Right atrium auricular region (tissue), 2 donors: ENCODE measurements around the gene MKRN2OS. TPM values are rescaled to one million over a fixed set of nuclear protein-coding genes. Genes with fewer than 3 reads are reported as not detected.

Source experiments
- DNase-seq: peaks from one replicate; pipeline ENCODE4 v3.0.0-alpha.2; 2019; ENCODE audit warnings: low spot score
- H3K27ac ChIP-seq, 2 donors: fragments of 200-600 bp; sonication (generic); 1 replicate in 1 of 2; 2 replicates in 1 of 2; pipeline ENCODE4 v1.5.1; 2016 to 2019
- H3K27me3 ChIP-seq, 2 donors: fragments of 200-600 bp; sonication (generic); one replicate each; pipeline versions ENCODE4 v1.5.1 to v1.6.0; 2017 to 2019
- H3K36me3 ChIP-seq: fragments of 200-600 bp; sonication (generic); one replicate; pipeline ENCODE4 v1.5.1; 2016
- H3K4me1 ChIP-seq, 2 donors: fragments of 200-600 bp; sonication (generic); one replicate each; pipeline versions ENCODE4 v1.5.1 to v1.6.0; 2017 to 2019
- H3K4me3 ChIP-seq, 2 donors: fragments of 200-600 bp; sonication (generic); 1 replicate in 1 of 2; 2 replicates in 1 of 2; pipeline ENCODE4 v1.5.1; 2017 to 2019; ENCODE audit warnings: mild to moderate bottlenecking in 1 of 2, moderate library complexity in 1 of 2
- H3K9me3 ChIP-seq, 2 donors: fragments of 200-600 bp; sonication (generic); one replicate each; pipeline ENCODE4 v1.5.1; 2019
- total RNA-seq, 2 donors: library from RNA; depleted of rRNA; stranded (reverse); fragments of >200 nt; gene quantifications; one replicate each; pipeline ENCODE4 v1.1.0, GENCODE V29; 2016
- TF ChIP-seq, protein P1 (sequence below), 2 donors: fragments of 200-600 bp; sonication (generic); IDR thresholded peaks; one replicate each; pipeline ENCODE4 v1.5.1; 2019; ENCODE audit warnings: antibody characterized with exemption in 2 of 2

The MKRN2OS gene, protein sequence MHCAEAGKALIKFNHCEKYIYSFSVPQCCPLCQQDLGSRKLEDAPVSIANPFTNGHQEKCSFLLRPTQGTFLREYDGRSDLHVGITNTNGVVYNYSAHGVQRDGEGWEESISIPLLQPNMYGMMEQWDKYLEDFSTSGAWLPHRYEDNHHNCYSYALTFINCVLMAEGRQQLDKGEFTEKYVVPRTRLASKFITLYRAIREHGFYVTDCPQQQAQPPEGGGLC
- not detected for total RNA-seq

DNA sequence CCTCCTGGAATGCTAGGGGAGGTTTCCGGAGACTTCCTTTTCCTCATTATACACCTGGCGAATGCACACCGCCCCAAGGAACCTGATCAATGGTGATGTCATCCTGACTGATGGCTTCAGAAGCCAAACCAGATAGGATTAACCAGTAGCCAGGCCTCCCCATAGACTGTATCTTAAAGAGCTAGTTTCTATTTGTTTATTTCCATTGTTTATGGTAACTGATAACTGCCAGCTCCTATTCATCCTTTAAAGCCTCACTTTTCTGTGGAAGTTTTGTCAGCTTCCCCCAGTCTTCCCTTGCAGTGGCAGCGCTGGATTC is at the start of gene MKRN2OS:
Gene MKRN2OS, minus strand, starts transcription at position 27 of the 319 bp plus-strand sequence. CDS start 35 bp downstream, outside the sequence.
- Histone ChIP-seq H3K4me3 (no peak within 1 kb of the TSS), H3K27me3 (no peaks in the 10 kb centered on the region), H3K9me3 (no peaks in the 10 kb centered on the region), H3K4me1 (no peaks in the 10 kb centered on the region), H3K27ac (no peak within 1 kb of the TSS), H3K36me3 (no peaks in the 10 kb centered on the region)
- TF ChIP-seq, protein P1, sequence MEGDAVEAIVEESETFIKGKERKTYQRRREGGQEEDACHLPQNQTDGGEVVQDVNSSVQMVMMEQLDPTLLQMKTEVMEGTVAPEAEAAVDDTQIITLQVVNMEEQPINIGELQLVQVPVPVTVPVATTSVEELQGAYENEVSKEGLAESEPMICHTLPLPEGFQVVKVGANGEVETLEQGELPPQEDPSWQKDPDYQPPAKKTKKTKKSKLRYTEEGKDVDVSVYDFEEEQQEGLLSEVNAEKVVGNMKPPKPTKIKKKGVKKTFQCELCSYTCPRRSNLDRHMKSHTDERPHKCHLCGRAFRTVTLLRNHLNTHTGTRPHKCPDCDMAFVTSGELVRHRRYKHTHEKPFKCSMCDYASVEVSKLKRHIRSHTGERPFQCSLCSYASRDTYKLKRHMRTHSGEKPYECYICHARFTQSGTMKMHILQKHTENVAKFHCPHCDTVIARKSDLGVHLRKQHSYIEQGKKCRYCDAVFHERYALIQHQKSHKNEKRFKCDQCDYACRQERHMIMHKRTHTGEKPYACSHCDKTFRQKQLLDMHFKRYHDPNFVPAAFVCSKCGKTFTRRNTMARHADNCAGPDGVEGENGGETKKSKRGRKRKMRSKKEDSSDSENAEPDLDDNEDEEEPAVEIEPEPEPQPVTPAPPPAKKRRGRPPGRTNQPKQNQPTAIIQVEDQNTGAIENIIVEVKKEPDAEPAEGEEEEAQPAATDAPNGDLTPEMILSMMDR (IDR thresholded peaks at IDR 0.05), result no peak
- DNase-seq, result no peak

DNA sequence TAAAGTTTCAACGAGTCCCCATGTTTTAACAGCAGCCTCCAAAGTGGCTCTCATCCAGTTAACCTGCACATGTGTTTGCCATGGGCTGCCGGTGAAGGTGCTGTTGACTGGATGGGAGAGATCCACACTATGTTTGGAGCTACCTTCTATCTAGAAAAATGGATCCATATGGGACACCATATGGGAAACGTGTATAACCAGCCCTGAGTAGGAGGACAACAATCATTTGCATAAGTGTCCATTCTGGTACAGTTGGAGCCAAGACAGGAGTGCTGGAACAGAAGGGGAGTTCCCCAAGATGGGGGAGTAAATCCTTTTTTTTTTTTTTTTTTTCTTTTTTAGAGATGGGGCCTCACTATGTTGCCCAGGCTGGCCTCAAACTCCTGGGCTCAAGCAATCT is 48.2 kb upstream of the MKRN2OS start:
- Histone ChIP-seq H3K4me1 (peaks cover 0 to 25% of the 10 kb centered on the region in 2 donors), H3K27ac (peak overlapping the region; percentile 46 to 82), H3K4me3 (no peak overlapping the region), H3K36me3 (peaks cover 80% of the 10 kb centered on the region), H3K27me3 (no peaks in the 10 kb centered on the region), H3K9me3 (no peaks in the 10 kb centered on the region)
- DNase-seq, result no peak
- TF ChIP-seq, protein P1 (IDR thresholded peaks at IDR 0.05), result no peak

DNA sequence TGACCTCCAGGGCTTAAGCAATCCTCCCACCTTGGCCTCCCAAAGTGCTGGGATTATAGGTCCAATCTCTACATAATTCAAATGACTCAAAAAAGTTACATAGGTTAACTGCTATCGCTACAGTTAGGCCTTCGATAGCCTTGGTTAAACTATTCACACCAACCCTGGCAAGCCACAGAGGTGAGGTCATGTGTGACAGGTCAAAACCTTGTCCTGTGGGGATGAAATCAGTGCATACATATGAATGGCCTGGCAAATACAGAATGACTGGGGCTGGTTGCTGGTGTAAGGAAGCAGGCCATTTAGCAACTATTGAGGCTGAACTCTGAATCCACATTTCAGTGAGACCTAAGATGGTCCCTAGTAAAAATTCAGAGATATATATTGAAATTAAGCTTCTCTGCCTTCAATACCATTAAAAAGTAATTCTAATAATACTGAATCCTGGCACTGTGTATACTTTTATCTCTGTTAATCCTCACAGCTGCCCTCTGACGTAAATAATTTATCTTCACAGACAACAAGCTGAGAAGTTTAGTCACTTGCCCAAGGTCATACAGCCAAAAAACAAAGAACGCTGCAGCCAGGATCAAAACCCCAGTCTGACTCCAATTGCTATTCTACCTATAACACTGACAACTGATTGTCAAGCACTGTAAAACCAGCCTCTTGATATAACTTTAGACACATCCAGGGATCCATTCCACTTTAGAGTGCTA is 46.9 kb upstream of the MKRN2OS start:
- Histone ChIP-seq H3K27me3 (no peaks in the 10 kb centered on the region), H3K36me3 (peaks cover 80% of the 10 kb centered on the region), H3K27ac (peak overlapping the region; percentile 46 to 82), H3K4me1 (peaks cover 0 to 20% of the 10 kb centered on the region in 2 donors), H3K4me3 (no peak overlapping the region), H3K9me3 (no peaks in the 10 kb centered on the region)
- TF ChIP-seq, protein P1 (IDR thresholded peaks at IDR 0.05), result no peak
- no peak for DNase-seq

DNA sequence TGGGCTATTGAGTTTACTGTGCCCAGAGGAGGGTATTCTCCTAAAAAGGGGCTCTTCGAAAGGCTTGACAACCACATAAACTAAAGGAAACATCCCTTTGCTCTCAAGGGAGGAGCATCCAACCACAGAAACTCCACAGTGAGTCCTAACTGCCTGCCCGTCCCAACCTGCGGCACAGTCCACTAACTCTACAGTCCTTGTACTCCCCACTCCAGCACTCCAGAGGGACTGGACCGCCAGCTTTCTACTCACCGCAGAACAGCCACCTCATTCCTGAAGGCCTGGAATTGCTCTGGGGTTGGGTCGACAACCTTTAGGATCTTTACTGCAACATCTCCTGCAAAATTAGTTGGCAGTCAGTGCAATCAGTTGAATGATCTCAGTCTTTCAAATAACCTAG is 46.2 kb upstream of the MKRN2OS start:
- no peaks in the 10 kb centered on the region for H3K9me3 ChIP-seq
- H3K36me3 ChIP-seq, result peaks cover 80% of the 10 kb centered on the region
- TF ChIP-seq, protein P1 (IDR thresholded peaks at IDR 0.05), result no peak
- peaks cover 0 to 18% of the 10 kb centered on the region in 2 donors for H3K4me1 ChIP-seq
- no peak overlapping the region for H3K4me3 ChIP-seq
- peak overlapping the region; percentile 46 to 82 for H3K27ac ChIP-seq
- no peaks in the 10 kb centered on the region for H3K27me3 ChIP-seq
- no peak for DNase-seq

DNA sequence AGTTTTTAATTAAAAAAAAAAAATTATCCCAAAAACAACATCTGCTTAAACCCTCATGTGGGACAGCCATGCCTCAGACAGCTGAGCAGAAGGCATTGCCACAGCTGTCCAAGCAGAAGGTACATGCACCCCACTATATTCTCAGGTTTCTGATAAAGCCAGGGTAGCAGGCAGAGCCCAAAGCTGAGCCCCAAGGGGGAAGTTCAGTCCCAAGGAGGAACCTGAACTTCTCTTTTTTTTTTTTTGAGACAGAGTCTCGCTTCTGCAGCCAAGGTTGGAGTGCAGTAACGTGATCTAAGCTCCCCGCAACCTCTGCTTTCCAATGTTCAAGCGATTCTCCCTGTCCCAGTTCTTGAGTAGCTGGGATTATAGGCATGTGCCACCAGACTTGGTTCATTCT is 44.8 kb upstream of the MKRN2OS start:
- Histone ChIP-seq H3K4me1 (peaks cover 0 to 18% of the 10 kb centered on the region in 2 donors), H3K27ac (peak overlapping the region; percentile 46 to 64)

More for the DNA sequence above, 44.8 kb upstream of the MKRN2OS start:
- H3K4me3 ChIP-seq, result no peak overlapping the region
- H3K36me3 ChIP-seq, result peaks cover 79% of the 10 kb centered on the region
- no peaks in the 10 kb centered on the region for H3K27me3 ChIP-seq
- no peak for DNase-seq
- TF ChIP-seq, protein P1 (IDR thresholded peaks at IDR 0.05), result no peak
- H3K9me3 ChIP-seq, result no peaks in the 10 kb centered on the region
